GDM1 (cell line): ENCODE results near the gene ARHGAP15.

Source experiments
- DNase-seq: peaks from one replicate; lab custom pipeline; 2025; lab: John Stamatoyannopoulos, UW

ARHGAP15 gene

DNA sequence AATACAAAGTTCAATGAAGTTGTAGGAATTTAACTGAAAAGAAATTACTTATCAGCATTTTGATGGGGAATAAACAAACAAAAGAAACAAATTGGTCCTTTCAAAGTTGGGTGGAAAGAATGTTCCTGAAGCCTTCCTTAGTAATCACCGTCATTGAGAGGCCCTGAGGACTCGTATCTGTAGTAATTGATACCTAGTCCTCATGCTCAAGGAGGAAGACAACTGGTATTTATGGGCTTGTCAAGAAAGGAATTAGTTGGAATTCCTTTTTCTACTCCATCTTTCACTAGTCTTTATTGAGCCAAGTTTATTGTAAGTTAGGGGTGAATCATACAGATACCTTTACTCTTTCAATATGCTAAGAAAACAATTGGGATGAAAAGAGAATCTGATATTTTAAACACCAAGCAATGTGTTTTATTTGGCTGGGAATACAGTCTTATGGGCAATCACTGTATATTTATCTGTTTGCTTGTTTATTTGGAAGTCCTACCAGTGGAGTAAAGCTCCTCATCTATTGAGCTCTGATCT lies 324.8 kb downstream of the ARHGAP15 start:
- DNase-seq: no peak

DNA sequence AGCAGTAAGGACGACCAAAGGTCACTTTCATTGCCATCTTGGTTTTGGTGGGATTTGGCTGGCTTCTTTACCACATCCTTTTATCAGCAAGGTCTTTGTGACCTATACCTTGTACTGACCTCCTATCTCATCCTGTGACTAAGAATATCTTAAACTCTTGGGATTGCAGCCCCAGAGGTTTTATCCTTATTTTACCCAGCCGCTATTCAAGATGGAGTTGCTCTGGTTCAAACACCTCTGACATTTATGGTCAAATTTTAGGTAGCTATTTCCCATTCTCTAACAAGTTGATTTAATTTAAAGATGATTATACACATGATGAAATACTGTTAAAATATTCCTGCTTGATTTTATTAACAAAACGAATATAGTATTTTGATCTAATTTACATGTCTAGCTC lies 326.1 kb downstream of the ARHGAP15 start:
- DNase-seq: no peak

DNA sequence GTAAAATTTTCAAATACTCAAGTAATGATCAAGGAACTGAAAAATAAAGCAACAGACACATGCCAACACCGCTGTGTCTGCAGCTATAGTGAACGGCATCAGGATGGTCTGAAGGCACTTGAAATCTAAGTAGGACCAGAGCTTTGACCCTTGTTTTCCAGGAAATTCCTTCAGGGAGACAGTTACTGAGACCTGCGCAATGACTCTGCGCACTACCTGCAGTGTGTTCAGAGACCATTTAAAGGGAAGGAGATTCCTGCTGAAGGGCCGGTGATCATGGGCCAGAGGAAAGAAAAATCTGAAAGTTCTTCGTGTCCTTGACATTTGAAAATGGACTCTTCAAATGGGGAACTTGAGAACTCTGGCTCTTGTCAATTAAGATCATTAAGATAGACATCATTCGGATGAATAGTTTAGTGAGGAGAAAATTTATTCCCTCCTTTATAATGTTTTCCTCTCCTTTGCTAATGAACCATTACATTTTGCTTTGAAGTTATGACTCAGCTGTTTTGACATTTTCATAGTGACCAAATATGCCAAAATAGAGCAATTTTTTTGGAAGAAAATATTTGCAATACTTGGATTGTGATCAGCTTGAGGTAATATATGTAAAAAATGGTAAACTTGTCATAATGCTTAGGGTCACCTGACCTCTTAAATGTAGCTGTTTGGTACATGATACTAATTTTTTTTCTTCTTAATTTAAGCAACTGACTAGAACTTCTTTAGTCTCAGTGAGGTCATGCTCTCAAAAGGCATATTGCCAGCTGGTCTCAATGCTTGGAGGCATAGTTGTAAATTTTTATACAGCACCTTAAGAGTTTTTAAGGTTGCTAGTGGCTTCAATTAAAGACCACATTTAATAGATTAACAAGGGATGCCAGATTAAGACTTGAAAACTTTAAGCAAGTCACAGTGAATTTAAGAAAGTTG lies 329.3 kb downstream of the ARHGAP15 start:
- no peak for DNase-seq

DNA sequence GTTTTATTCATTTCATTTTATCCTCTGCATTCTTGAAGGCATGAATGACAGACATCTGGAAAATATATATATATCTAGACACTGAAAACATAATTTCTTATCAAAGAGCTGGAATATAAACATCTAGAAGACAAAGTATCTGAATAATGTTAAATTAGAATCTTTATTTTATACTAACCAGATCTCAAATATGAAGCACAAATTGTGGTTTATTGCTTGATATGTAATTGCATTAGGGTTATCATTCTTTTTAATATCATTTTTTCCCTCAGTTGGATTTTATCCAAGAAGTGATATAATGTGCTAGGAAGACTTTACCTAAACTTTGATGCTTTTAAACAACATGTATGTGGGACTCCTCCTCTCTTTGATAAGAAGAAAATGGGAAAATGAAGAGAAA lies 331.2 kb downstream of the ARHGAP15 start:
- no peak for DNase-seq

DNA sequence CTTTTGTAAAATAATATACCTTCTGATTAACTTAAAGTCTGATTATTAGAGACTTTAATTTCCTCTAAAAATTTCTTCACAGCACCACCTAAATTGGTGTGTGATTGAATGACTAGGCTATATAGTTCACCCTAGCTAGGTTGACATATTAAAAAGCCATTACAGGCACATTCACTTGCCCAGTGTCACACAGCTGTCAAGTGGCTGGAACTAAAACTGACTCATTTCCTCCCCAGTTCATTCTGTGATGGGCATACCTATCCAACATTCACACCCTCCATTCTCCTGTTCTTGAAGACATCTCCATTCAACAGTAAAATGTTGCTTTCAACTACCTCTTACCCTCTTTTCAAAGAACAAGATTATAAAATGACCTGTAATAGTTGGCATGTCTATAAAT lies 334.5 kb downstream of the ARHGAP15 start:
- no peak for DNase-seq

DNA sequence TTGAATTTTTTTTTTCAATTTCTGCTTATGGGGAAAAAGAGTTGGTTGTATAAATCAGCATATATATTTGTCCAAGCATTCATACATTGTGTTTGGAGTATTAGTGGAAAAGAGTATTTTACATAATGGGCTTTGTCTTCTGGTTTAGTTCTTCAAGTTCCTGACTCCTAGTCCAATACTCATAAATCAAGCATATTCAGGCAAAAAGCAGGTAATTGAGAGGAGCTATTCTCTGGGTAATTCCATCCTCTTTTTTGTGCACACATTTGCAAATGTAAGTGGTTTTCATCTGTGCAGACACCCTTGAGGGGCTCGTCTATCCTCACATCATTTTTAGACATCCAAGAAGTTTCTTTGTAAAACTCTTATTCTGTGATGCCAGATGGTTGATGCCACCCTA lies 337.2 kb downstream of the ARHGAP15 start:
- DNase-seq: no peak

DNA sequence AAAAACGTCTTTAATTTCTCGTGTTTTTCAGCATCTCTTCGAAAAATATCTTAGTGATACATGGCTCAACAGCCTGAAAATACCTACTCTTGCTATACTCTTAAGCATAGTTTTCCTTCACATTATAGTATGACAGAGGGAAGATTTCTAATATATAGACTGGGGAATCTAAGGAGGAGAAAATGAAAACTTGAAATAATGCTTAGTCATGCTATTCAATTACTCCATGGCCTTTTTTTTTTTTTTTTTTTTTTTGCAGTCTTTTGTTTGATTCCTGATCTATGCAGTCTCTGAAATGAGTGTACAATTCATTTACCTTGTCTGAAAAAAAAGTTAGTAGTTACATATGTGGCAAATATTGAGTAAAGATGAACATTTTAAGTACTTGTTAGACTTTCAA lies 337.8 kb downstream of the ARHGAP15 start:
- no peak for DNase-seq

DNA sequence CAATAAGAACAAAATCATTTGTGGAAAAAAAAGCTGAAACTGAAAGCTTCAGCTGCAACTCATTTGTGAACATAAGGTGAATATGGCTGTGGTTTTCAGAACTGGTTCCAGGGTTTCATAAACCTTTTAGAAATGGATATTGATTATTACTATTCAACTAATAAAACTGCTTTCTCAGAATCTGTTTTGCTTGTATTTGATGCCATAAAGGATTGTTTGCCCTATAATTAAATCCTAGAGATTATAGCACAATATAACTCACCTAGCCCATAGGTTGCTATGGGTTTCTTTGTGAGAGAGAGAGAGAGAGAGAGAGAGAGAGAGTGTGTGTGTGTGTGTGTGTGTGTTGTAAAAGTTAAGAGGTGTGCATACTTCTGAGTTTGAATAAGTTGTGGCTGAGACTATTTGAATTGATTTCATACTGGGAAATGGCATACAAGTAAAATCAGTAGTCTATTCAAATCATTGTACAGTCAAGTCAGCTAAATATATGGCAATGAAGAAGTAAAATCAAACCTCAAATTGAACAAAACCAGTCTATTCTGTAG lies 339.2 kb downstream of the ARHGAP15 start:
- DNase-seq: no peak

DNA sequence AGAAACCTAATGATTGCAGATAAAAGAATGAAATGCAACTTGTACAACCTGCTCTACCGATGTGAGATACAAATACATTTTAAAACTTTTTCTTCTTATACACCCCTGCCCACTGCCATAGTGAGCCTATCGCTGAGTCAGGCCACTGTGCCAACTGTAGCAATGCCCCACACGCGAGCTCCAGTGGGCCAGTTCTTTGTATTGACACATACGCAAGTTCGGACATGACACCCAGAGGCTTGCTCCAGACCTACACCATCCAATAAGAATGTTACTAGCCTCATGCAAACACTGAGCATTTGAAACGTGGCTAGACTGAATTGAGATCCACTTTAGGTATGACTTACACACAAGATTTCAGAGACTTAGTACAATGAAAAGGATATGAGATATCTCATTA lies 340.1 kb downstream of the ARHGAP15 start:
- DNase-seq: no peak

DNA sequence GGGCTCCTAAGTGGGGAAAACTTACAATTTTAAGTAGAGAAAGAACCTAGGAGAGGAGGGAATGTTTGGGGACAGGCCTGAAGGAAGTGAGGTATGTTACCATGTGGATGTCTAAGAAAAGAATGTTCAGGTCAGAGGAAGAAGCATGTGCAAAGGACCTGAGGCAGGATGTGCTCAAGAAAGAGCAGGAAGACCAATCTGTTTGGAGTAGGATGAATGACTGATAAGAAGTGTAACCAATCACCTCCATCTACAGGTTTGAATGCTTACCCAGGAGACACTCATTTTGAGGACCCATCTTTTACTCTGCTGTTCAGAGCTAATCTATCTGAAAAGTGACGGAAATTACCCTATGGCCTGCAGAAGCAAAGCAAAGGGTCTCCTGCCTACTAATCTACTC lies 342.3 kb downstream of the ARHGAP15 start:
- DNase-seq: no peak

DNA sequence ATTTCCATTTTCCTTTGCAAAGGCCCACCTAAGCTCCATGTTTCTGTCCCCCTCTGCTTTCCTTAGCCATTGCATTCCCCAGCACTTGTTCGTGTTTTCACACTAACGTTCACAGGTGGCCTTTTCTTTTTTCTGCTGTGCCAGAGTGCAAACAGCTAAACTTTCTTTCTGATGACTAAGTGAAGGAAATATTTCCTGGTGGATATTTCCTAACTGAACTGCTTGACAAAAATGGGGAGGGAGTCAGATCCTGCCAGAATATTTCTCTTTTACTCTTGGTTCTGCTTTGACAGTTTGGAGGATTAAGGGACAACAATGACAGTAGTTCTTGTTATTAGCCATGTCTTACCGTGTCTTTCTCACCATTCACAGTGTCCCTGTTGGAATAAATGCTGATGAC lies 344.0 kb downstream of the ARHGAP15 start:
- no peak for DNase-seq

DNA sequence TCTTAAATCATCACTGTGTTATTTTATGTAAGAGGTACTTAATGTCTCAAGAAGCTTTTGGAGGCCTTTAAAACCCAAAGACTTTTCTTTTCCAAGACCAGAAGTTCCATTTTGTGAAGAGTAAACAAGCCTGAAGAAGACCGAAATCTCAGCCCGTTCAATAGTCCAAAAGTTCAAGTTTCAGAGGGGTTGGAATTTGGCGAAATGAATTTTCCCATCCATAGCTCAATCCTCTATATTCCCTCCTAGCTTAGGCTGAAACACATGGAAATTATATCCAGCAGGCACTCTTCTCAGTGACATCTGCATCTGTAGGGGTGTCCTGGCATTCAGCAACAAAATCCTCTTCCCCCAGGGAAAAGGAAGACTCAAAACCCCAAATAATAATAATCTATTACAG lies 344.6 kb downstream of the ARHGAP15 start:
- DNase-seq: no peak

DNA sequence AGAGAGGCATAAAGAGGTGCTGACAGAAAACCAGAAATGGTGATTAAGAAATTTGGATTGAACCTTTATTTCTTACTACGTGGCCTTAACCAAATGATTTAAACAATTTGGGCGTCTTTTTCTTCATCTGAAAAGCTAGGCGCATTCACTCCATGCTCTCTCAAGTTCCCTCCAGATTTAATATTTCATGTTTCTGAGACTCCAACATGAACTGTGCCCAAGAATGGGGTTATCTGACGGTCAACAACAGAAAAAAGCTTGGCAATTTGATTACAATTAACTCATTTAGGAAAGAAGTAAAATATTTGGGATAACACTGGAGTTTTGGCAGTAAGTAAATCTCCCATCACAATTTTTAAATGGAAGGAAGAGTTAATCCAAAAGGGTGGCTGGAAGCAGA lies 345.4 kb downstream of the ARHGAP15 start:
- DNase-seq: no peak

DNA sequence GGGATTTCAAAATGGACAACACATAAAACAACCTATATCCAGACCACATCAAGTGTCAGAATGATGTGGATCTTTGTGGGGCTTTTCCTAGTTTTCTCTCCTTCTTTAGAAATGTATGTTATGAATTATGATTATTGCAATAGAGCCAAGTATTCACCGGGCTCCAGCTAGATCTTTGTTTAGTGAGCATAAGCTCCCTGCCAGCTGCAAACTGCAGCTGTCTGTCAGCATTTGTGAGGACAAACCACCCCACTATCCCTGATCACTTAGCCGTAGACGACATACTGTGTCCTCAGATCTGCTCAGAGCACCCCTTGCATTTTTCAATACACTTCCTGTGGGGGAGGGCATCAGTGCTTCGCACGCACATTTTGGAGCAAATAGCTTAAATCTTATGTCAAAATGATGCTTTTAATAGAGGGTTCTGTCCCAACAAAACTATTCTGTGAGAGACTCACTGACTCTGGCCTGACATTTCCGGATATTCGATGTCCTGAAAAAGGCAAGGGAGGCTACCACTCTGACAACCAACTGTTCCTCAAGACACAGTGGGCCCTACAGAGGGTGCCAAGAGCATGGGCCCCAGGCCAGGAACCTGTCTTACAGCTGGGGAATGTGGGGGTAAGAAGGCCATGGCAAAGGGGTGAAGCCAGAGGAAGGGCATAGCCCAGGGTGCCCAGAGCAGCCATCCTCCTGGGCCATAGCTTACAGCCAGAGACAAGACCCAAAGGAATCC lies 346.0 kb downstream of the ARHGAP15 start:
- no peak for DNase-seq

DNA sequence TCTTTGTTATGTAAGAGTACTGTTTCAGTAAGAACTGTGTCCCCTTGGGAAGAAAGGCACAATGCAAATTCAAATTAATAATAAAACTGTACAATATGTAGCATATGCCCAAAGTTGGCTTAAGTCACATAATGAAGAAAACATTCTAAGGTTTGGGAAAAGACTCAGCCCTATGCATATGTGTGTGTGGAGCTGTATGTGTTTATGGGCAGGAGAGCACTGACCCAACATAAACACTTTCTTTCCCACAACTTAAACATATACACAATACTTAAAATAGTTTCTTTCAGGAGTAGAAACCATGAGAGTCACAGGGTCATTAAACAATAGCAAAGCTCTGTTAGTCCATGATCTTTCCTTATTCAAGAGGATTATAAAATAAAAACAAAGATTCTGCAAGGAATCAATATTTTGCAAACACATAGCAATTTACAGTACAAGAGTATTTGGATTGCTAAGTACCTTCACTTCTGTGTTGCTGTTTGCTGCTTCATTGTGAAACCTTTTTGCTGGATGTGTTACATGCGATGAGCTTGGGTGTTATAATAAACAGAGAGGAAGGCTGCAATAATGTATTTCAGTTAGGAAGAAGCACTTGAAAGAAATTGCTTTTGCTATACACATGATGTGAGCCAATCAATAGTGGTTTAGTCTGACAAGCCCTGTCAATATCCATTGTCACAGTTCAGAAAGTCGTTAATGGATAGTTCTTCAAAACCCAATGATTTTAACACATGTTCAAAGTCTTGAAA lies 347.3 kb downstream of the ARHGAP15 start:
- no peak for DNase-seq

DNA sequence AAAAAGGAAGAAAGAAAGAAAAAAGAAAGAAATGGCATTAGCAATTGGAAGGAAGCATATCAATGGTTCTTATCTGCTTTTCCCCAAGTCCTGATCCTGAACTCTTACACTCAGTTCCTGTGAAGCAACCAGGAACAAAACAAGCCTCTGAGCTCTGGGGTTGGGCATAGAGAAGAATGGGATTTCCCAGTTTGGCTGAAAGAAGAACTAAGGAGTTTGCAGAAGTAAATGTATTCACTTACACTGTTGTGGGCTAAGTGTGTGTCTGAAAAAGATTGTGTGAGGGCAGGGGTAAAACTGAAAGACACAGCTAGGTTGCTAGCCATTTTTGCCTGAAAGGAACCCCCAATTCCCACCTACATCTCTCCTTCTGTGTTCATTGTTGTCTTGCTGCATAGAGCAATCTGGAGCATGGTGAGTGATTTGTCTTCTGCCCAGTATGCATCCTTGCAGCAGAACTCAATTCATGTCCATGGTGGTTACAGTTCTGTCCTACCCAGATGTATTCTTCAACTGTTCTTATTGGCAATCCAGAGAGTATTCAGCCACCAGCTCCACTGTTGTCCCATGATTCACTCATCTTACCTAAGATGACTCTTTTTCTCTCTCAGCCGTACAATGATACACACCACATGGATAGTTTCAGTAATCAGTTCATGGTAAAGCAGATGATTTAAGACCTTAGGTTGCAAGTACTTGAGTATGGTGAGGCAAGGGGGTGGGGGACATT lies 348.7 kb downstream of the ARHGAP15 start:
- no peak for DNase-seq

DNA sequence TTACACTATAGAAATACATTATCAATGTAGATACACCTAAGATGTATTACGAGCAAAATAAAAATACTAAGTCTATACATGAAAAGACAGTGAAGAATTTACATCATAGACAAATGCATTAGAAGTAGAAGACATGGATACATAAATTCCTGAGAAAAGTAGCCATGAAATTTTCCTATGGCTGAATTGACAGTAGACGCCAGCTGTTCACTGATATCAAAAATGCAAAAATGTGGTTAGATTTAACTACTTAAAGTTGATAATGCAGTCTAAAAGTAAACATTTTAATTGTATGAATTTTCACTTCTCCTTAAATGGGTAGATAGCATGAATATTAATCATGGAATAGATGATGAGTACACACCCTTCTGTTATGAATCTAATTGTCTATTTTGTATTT lies 350.9 kb downstream of the ARHGAP15 start:
- DNase-seq: no peak

DNA sequence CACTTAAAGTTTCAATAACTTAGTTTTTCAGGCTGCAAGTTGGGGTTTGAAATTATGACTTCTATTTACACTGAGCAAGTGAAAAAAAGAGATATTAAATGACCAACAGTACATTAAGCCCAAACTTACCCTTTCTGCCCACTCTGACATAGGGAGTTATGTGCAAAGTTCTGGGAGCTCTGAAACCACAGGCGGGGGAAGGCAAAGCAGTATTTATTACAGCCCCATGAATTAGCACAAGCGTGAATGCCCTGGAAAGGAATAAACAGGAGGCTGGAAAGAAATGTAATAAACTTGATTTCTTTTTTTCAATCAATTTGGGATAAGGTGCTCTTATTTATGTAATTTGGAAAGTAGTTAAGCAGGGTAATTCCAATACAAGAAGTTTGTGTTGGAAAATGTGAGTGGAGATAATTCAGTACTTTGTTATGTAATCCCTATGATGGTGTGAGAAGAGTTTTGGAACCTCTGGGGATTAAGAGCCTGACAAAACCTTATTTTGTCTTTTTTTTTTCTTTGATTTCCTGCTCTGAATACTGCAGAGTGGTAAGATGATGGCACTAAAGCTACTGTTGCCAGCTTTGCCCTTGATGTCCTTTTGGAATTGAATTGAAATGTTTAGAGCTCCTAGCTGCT lies 351.5 kb downstream of the ARHGAP15 start:
- no peak for DNase-seq

DNA sequence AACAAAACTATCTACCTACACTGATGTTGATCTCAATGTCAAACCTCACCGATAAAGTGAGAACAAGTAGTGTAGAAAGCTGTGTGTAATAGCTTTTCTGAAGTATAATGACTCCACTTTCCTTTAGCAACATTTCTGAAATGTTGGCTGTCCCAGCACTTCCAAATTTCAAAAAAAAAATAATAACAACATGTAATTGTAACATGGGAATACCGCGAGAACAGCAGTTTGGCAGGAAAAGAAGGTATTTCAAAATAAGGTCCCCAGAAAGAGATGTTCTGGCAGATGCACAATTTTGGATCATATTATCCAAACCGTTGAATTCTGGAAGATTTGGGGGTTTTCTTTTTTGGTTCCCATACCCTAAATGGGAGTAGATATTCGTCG lies 352.0 kb downstream of the ARHGAP15 start:
- DNase-seq: no peak

DNA sequence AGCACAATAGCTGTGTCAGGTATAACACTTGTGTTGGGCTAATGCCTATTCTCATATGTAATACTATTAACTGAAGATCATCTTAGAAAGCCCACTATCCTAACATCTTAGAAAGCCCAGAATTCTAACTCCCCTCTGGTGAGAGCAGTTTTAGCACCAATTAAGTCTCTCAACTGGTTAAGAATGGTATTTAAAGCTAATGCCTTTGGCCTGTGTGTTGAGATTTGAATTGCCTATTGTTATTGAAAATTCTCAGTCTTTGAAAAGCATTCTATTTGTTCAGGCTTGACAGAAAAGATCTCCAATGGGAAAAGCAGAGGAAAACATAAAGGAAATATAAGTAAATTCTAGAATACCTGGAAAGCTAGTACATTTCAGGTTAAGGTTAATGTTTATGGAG lies 352.5 kb downstream of the ARHGAP15 start:
- DNase-seq: no peak

DNA sequence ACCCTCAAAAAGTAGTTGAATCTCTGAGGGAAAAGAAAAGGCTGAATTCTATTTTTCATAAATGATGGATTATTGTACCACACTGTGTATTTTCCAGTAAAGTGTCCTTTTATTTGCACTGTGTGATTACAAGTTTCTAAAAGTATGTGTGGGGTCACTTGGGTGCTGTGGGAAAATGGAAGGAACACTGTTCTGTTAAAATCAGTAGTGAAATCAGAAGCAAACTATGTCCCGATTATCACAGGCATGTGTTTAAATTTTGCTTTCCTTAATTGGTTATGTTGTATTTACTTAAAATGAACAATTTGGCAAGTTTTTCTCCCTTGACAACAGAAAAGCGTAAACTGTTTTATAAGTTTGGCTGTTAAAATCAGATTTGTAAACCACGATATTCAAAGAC lies 353.1 kb downstream of the ARHGAP15 start:
- no peak for DNase-seq
